ENCODE measurements around the gene TKFC.

DNA sequence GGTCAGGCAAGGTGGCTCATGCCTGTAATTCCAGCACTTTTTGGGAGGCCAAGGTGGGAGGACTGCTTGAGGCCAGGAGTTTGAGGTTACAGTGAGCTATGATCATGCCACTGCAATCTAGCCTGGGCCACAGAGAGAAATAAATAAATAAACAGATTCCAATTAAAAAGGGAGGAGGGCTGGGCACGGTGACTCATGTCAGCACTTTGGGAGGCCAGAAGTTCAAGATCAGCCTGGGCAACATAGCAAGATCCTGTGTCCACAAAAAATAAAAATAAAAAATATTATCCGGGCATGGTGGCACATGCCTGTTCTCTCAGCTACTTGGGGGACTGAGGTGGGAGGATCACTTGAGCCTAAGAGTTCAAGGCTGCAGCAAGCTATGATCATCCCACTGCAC, 21.2 kb downstream of the TKFC start:
- TF ChIP-seq, protein P1, sequence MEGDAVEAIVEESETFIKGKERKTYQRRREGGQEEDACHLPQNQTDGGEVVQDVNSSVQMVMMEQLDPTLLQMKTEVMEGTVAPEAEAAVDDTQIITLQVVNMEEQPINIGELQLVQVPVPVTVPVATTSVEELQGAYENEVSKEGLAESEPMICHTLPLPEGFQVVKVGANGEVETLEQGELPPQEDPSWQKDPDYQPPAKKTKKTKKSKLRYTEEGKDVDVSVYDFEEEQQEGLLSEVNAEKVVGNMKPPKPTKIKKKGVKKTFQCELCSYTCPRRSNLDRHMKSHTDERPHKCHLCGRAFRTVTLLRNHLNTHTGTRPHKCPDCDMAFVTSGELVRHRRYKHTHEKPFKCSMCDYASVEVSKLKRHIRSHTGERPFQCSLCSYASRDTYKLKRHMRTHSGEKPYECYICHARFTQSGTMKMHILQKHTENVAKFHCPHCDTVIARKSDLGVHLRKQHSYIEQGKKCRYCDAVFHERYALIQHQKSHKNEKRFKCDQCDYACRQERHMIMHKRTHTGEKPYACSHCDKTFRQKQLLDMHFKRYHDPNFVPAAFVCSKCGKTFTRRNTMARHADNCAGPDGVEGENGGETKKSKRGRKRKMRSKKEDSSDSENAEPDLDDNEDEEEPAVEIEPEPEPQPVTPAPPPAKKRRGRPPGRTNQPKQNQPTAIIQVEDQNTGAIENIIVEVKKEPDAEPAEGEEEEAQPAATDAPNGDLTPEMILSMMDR (IDR thresholded peaks at IDR 0.05; ENCODE audit: low read depth, low read length, poor library complexity, severe bottlenecking): no peak
- TF ChIP-seq EZH2phosphoT487 (IDR thresholded peaks at IDR 0.05; ENCODE audit: borderline replicate concordance, low read length): no peak
